Measurements from ENCODE around the gene TEK. TPM values are rescaled to one million over a fixed set of nuclear protein-coding genes. Genes with fewer than 3 reads are reported as not detected.

Gene TEK
- total RNA-seq, 1 experiment from 2014 or later: not detected

DNA sequence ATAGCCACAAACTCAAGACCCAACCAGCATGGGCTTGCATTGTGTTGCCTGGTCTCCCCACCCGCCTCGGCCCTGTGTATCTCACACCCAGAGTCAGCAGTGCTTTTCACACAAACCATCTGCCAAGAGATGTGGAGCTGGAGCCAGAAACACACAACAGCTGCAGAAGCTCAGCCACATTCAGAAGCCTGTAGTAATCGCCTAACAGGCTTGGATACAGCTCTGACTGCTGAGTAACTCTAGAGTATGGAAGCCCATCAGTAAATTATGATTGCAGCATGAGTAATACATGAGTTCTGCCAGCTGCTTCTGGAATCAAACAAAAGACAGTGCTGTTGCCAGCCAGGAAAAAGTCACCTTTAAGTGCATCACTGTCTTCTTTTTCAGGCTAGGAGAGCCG is 16.0 kb downstream of the TEK start:
- Mint-ChIP-seq H3K36me3 (ENCODE audit: insufficient read depth, unreplicated experiment) (no peaks in the 10 kb centered on the region), H3K27ac (ENCODE audit: unreplicated experiment) (no peak overlapping the region), H3K9me3 (ENCODE audit: low read depth, unreplicated experiment) (peaks cover 2% of the 10 kb centered on the region), H3K27me3 (ENCODE audit: unreplicated experiment) (no peaks in the 10 kb centered on the region), H3K4me3 (ENCODE audit: low read depth, unreplicated experiment) (no peak overlapping the region), H3K4me1 (ENCODE audit: low read depth, unreplicated experiment) (no peaks in the 10 kb centered on the region)
- intact Hi-C loops (cut with micrococcal nuclease; ENCODE audit: unreplicated experiment): no loop called here
- TF ChIP-seq, protein P1, sequence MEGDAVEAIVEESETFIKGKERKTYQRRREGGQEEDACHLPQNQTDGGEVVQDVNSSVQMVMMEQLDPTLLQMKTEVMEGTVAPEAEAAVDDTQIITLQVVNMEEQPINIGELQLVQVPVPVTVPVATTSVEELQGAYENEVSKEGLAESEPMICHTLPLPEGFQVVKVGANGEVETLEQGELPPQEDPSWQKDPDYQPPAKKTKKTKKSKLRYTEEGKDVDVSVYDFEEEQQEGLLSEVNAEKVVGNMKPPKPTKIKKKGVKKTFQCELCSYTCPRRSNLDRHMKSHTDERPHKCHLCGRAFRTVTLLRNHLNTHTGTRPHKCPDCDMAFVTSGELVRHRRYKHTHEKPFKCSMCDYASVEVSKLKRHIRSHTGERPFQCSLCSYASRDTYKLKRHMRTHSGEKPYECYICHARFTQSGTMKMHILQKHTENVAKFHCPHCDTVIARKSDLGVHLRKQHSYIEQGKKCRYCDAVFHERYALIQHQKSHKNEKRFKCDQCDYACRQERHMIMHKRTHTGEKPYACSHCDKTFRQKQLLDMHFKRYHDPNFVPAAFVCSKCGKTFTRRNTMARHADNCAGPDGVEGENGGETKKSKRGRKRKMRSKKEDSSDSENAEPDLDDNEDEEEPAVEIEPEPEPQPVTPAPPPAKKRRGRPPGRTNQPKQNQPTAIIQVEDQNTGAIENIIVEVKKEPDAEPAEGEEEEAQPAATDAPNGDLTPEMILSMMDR (IDR thresholded peaks at IDR 0.05; ENCODE audit: unreplicated experiment): no peak
- no TSS peak for BruUV-seq (replicated peaks)
- CTCF ChIA-PET: interaction anchor here (0.8 kb wide), 1 partner anchor 12 kb away, joined by 3 read pairs; no protein-coding TSS in a partner anchor
- no peak for DNase-seq

DNA sequence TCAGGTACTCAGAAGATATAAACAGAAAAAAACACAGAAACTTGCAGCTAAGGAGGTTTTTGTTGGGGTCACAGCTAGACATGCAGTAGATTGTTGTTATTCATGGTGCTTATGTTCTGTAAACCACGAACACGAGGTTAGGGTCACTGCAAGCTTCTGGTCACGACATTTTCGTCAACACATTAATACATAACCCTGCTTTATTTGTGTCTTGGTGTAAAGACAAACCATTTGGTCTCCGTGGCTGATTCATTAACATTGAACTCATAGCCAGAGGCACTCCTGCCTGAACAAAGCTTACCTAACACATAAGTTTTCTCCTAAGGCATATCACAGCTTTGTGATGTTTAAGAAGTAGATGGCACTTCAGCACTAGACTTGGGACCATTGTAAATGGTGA is 16.9 kb downstream of the TEK start:
- CTCF ChIA-PET: no interaction called here
- DNase-seq: no peak
- peaks cover 2% of the 10 kb centered on the region for H3K9me3 Mint-ChIP-seq (ENCODE audit: low read depth, unreplicated experiment)
- no peaks in the 10 kb centered on the region for H3K4me1 Mint-ChIP-seq (ENCODE audit: low read depth, unreplicated experiment)
- no peak overlapping the region for H3K4me3 Mint-ChIP-seq (ENCODE audit: low read depth, unreplicated experiment)
- no peaks in the 10 kb centered on the region for H3K36me3 Mint-ChIP-seq (ENCODE audit: insufficient read depth, unreplicated experiment)
- H3K27ac Mint-ChIP-seq (ENCODE audit: unreplicated experiment): no peak overlapping the region
- H3K27me3 Mint-ChIP-seq (ENCODE audit: unreplicated experiment): no peaks in the 10 kb centered on the region
- no TSS peak for BruUV-seq (replicated peaks)
- TF ChIP-seq, protein P1 (IDR thresholded peaks at IDR 0.05; ENCODE audit: unreplicated experiment): no peak
- intact Hi-C loops (cut with micrococcal nuclease; ENCODE audit: unreplicated experiment): no loop called here

DNA sequence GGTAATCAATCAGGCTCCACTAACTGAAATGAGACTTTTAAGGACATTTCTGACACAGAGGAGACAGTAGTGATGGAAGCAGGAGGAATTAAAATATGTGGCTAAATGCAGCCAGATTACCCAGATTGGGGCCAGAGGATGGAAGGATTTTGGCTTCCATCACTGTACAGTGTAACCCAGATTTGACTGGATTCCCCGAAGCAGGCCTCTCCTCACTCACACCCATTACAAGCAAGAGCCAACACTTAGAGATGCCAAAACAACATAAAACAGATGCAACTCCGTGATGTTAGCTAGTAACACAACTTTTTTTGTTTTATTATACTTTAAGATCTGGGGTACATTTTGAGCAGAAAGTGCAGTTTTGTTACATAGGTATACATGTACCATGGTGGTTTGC is 17.6 kb downstream of the TEK start:
- intact Hi-C loops (cut with micrococcal nuclease; ENCODE audit: unreplicated experiment): no loop called here
- Mint-ChIP-seq H3K27ac (ENCODE audit: unreplicated experiment) (no peak overlapping the region), H3K4me3 (ENCODE audit: low read depth, unreplicated experiment) (no peak overlapping the region), H3K36me3 (ENCODE audit: insufficient read depth, unreplicated experiment) (no peaks in the 10 kb centered on the region), H3K9me3 (ENCODE audit: low read depth, unreplicated experiment) (peaks cover 2% of the 10 kb centered on the region), H3K27me3 (ENCODE audit: unreplicated experiment) (no peaks in the 10 kb centered on the region), H3K4me1 (ENCODE audit: low read depth, unreplicated experiment) (no peaks in the 10 kb centered on the region)
- CTCF ChIA-PET: no interaction called here
- BruUV-seq (replicated peaks): no TSS peak
- TF ChIP-seq, protein P1 (IDR thresholded peaks at IDR 0.05; ENCODE audit: unreplicated experiment): no peak
- DNase-seq: no peak

DNA sequence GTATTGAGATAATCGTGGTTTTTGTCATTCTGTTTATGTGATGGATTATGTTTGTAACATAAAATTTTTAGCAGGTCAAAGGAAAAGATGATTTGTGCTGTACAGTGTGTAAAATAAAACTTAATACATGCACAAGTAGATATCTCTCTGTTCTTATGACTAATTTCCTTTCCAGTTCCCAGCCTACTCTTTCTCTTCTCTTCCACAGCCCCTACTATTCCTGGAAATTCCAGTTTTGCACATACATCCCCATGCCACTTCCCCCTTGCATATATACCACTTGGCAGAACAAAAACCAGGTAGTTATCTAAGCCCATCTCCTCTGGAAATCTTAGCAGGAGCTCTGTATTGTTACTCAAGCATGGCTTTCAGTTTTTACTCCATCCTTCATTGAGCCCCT is 20.2 kb downstream of the TEK start:
- no peaks in the 10 kb centered on the region for H3K9me3 Mint-ChIP-seq (ENCODE audit: low read depth, unreplicated experiment)
- H3K4me1 Mint-ChIP-seq (ENCODE audit: low read depth, unreplicated experiment): no peaks in the 10 kb centered on the region
- intact Hi-C loops (cut with micrococcal nuclease; ENCODE audit: unreplicated experiment): no loop called here
- no peak overlapping the region for H3K27ac Mint-ChIP-seq (ENCODE audit: unreplicated experiment)
- DNase-seq: no peak
- H3K36me3 Mint-ChIP-seq (ENCODE audit: insufficient read depth, unreplicated experiment): no peaks in the 10 kb centered on the region
- no TSS peak for BruUV-seq (replicated peaks)
- H3K27me3 Mint-ChIP-seq (ENCODE audit: unreplicated experiment): no peaks in the 10 kb centered on the region
- TF ChIP-seq, protein P1 (IDR thresholded peaks at IDR 0.05; ENCODE audit: unreplicated experiment): no peak
- H3K4me3 Mint-ChIP-seq (ENCODE audit: low read depth, unreplicated experiment): no peak overlapping the region
- CTCF ChIA-PET: no interaction called here

All from Calu3 (cell line).